Measurements from ENCODE around the gene MITF.

The MITF gene

GRCh38 chr3:69761896-69762767 lies 22.9 kb downstream of the MITF start:
- no peak for DNase-seq

GRCh38 chr3:69762768-69763229 lies 23.5 kb downstream of the MITF start:
- no peak for DNase-seq

DNA sequence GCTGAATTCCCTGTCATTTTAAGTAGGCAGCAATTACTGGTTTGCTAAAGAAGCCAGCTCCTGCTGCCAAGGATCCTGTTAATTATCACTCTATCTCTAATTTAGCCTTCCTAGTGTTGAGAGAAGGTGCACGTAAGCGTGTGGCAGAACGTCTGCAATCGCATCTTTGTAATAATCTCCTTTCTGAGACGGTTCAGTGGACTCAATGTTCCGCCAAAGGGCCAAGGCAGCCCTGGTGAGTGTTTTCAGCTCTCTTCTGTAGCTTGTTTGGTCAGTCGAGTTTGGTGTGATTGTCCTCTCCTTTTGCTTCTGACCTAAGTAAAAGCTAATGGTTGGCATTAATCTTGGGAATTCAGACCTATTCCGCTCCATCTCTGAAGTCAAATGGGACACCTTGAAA lies 24.2 kb downstream of the MITF start:
- no peak for DNase-seq

- no peak for DNase-seq
Observed at GRCh38 chr3:69764121-69764741, 25.0 kb downstream of the MITF start.

DNA sequence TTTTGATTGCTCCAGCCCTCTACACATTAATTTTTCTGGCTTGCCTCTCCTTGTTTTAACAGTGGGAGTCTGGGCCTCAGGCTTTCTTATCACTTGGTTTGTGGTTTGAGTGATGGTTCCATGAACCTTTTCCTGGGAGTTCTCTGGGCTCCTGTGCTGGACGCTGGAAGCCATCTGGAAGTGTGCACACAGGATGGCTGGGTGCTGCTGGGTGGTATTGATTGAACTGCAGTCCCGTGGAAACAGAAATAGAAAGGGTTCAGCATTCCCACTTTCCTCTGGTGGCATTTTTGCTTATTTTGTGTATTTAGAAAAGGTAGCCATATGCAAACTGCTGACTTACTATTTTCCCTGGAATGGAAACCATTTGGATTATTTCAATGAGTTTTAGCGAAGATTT lies 25.6 kb downstream of the MITF start:
- DNase-seq: no peak

DNA sequence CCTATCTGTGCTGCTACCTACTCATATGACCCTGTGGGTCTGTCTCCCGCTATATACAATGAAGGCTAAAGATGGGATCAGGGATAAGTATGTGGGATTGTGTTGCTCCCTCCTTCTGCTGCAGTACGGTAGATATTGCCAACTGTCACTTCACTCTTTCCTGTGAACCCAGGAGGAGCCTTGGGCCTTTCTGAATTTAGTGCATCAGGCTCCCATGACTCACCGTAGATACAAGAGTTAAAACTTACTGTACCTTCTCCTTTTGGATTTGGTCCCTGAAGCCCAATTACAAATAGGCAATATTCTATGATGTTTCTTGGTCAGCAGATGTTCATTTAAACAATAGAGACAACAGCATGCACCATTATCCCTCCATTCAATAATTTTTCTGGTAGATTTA lies 27.4 kb downstream of the MITF start:
- no peak for DNase-seq

DNA sequence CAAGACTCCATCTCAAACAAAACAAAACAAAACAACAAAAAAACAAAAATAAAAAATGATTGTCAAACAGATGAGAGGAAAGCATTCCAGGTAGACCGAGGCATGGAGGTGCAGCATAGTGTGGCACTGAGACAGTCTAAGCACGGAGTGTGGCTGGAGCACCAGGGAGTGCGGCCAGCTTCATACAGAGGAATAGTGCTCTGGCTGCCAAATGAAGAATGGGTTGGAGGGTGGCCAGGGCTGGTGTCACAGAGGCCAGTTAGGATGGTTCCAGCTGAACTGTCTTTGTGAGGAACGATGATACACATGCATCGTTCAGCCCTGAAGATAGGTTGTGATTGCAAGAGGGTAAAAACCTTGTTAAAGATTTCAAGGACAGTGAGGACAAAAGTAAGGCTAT lies 28.3 kb downstream of the MITF start:
- no peak for DNase-seq

- DNase-seq: no peak
Observed at GRCh38 chr3:69768438-69768837, 29.2 kb downstream of the MITF start.

DNA sequence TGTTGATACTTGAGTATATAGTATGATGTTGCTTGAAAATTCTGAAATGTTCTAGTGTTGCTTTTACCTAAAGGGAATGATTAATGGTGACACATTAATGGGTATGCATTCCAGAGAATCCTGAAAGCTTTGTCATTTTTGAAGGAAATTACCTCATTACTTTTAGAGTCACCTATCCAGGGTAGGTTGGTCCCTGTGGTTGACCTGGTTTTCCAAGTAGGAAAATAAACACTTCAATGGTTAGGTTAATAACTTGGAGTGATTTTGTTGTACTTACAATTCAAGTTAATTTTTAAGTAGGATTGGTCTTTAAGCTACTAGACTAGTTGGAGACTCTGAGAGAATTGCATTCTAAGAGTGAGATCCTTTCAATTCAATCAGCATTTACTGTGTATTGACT lies 31.0 kb downstream of the MITF start:
- no peak for DNase-seq

DNA sequence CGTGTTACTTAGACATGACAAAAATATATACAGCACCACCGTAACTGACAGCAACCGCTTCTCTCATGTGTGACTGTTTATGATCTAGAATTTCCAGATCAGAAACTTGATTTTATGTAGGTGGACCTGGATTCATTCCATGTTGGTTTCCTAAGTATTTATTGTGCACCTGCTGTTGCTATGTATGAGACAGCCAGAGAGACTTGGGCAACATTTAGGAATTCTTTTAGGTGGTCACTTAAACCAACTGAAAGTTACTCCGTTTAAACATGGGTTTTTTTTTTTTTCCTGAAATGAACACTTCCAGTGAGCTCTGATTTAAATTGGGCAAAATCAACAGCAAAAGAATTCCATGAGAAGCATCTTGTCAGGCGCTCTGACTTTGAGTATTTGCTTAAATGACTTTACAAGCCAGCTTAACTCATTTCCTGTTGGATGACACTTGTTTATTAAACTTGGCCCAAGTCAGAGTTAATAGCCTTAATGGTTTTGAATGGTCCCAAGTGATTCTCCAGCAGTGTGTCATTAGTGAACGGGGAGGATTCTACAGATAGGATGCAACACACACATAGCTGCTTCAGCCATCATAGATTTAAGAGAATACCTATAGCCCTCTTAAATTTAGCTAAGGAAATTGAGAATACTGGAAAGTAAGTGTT lies 31.8 kb downstream of the MITF start:
- no peak for DNase-seq

- no peak for DNase-seq
Observed at GRCh38 chr3:69772152-69772867, 33.0 kb downstream of the MITF start.

DNA sequence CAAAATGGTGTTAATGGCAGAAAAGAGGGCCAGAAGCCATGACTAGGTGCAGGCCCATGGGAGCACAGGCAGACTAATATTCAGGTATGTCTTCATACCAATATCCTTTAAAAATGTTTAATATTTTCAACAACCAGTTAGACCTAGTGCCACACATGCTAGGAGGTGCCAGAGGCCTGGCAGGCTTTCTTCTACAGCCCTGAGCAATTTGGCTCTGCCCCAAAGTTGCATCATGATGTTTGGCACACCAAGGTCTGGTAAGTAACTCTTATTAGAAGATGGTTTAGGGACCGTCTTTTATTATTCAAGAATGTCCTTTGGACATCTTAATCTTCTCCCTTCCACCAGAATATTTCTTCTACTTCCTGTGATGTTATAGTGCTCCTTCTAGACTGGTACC lies 34.8 kb downstream of the MITF start:
- no peak for DNase-seq

- DNase-seq: no peak
Observed at GRCh38 chr3:69775751-69776150, 36.5 kb downstream of the MITF start.

GRCh38 chr3:69776289-69776688 lies 37.0 kb downstream of the MITF start:
- no peak for DNase-seq

GRCh38 chr3:69776920-69777581 lies 37.8 kb downstream of the MITF start:
- no peak for DNase-seq

DNA sequence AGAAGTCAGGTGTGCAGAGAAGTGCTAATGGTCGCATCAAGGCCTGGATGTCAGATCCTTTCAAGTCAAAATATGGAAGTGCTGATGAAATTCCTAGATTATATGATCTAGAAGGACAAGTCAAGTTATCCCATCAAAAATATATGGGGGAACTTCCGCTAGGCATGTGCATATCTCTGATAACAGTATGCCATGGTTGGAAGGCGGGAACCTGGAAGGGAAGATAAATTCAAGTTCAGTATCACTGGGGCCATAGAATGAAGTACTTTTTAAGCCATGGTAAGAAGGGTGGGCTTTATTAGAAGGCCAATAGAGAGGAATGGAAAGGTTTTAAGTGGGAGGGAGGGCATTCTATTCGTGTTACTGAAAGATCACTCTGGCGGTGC lies 38.3 kb downstream of the MITF start:
- no peak for DNase-seq

- DNase-seq: no peak
Observed at GRCh38 chr3:69781593-69781992, 42.3 kb downstream of the MITF start.

DNA sequence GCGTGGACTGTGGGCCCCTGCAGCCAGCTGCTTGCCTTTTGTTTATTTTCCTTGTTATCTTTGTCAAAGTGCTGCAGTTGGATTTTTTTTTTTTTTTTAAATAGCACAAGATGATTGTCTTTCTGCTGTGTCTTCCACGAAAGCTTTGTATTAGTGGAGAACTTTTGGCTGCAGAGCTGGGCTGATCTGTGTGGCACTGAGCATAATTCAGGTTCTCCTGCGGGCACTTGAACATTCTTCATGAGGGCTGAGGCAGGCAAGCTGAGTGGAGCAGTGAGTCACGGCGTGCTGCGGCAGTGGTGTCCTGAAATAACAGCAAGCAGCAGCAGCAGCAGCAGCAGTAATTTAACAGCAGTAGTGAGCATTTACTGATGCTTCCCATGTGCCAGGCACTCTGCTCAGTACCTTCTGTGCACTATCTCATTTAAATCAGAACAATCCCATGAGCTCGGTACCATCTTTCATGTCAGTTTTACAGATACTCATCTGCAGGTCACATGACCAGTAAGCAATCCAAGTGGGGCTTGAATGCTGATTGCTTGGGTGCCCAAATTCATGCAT lies 45.8 kb downstream of the MITF start:
- no peak for DNase-seq

DNA sequence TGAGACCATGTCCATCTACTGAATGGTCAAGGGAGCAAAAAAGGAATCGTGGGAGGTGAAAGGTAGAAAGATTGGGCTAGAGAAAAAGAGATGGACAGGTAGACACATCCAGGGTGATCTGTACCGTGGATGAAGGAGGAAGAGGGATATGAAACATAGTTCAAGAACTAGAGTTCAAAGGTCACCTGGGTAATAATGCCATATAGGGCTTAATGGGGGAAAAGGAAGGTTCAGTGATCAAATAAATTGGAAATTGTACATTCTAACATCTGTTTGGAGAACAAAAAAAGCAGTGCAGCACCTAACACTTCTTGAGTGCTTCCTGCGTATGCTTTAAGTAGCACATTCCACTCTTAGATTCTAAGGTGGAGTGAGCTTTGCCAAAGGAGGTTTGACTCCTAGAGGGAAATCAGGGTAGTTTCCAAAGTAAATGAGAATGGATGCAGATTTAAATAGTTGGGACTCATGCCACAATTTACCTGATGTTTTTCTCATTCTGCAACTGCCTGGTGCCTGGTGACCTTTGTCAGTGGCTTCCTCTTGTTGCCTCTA lies 46.6 kb downstream of the MITF start:
- no peak for DNase-seq

DNA sequence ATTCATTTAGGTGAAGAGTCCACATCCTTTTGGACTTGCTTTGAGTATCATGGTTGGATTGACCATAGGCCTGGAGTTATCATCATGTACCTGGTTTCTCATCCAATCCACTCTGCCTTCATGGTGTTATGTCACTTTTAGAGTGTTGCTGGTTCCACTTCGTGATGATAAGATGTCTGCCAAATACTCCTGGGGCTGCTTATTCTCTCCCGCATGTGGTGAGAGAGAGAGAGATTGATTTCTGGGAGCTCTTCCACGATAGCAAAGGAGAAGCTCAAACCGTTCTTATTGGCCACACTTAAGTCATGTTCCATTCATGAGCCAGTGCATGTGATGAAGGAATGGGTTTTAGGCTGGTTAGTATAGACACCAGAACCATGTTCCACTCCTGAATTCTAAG lies 47.6 kb downstream of the MITF start:
- DNase-seq: no peak

DNA sequence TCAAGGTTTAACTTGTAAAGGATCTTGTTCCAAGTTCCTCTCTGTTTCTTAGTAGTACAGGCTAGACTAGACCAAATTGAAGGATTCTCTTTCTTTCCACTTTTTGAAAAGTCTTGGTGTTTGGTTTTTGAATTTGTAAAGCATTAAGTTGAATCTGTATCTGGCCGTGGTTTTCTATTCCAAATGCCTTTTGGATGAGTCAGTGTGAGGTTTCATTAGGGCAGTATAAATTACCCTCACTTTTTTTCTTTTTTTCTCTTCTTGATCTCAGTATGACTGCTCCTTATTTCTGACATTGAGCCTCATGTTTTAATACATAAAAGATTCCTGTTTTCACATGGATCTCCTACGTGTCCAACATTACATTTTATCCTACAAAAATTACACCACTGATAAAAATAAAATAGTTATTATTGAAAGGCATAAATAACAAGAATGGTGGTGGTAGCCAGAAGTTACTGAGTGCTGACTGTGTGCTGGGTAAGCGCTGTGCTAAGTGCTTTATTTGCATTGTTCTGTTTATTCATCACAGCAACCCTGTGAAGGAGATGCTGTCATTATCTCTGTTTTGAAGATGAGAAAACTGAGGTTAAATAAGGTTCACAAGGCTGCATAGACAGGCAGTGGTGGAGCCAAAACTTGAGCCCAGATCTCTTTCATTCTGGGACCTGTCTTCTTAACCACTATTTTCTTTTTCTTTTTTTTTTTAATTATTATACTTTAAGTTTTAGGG lies 48.3 kb downstream of the MITF start:
- DNase-seq: no peak
